NCI-H510A treated with DMSO at 0.1 percent for 48 hours (cell line): Measurements from ENCODE around the gene PPP2R5B.

ENCODE experiments used
- DNase-seq: peaks from one replicate; lab custom pipeline; 2025; lab: John Stamatoyannopoulos, UW

Gene PPP2R5B

DNA sequence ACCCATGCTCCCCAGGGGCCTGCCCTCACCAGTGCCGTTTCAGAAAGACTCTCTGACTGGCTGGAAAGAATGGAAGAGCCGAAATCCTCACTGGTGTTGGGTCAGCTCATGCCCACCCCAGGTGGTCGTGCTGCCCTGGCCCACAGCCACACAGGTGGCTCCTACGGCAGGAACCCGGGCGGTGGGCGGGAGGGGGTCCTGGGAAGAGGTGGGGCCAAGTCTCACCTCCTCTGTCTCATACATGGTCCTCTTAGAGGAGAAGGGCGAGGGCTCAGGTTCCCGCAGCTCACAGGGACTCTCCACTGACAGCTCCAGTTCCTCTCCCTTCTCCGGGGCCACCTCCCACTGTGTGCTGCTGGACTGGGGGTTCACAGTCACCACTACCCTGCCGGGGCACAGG is 15.7 kb upstream of the PPP2R5B start:
- no peak for DNase-seq

DNA sequence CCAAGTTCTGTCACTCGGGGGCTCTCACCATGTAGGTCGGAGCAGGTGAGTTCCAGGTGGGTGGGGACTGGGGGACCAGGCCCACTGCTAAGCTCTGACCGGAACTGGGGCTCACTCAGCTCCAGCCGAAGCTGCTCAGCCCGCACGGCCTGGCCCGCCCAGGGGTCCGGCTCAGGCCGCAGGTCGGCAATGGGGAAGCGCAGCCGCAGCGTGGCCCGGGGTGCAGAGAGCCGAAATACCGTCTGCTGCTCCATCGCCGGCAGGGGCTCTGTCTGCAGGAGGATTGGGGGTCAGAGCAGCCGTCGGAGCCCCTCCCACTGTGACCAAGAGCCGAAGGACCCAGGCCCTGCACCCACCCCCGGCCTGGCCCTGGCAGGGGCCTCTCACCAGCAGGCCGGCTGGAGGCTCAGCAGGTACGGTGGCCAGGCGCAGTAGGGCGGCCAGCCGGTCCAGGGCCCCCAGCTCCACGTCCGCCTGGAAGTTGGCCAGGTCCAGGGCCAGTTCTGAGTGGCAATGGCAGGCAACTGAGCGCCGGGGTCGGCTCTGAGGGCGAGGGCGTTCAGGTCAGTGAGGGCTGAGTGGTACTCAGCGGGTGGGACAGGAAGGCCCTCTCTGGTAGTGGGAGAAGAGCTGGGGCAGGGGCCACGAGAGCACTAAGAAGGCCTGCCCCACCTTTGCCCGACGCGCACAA is 14.7 kb upstream of the PPP2R5B start:
- DNase-seq: no peak

DNA sequence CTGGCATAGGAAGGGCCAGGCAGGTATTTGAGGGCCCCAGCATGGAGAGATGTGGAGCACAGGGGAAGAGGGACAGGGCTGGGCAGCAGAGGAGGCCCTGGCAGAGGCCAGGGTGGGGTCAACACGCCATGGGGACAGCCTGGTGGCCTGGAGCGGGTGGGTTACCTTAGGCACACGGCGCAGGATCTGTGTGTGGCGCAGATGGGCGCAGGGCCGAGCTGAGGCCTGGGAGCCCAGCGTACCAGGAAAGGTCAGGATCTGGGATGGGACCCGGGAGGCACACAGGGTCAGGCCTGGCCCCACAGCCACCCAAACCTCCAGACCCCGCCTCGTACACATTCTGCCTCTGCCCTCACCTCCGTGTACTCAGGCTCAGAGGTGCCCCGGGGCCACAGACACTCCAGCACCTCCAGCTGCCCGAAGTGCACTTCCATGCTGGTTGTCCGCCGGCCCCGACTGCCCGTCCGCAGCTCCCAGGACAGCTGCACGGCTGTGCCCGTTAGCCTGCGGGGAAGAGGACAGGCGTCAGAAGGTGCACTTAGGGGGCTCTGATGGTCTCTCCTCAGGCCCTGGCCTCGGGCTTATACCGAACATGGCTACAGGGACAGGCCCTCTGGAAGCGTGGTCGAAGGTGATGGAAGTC is 13.9 kb upstream of the PPP2R5B start:
- no peak for DNase-seq

DNA sequence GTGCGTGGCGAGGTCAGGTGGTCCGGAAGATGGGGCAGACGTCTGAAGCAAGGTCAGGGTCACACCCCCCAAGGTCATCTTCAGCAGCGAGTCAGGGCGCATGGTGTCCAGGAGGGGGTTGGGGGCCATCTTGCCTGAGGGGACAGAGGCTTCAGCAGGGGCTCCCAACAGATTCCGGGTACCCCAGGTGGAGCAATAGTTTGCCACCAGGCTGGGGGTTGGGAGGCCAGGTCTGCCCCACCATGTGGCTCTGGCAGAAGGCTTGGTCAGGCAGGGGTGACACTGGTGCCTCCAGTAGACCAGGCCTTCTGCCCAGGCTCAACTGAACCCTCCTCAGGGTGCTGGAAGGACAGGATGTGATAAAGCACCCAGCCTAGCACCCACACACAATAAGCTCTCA is 13.3 kb upstream of the PPP2R5B start:
- no peak for DNase-seq

DNA sequence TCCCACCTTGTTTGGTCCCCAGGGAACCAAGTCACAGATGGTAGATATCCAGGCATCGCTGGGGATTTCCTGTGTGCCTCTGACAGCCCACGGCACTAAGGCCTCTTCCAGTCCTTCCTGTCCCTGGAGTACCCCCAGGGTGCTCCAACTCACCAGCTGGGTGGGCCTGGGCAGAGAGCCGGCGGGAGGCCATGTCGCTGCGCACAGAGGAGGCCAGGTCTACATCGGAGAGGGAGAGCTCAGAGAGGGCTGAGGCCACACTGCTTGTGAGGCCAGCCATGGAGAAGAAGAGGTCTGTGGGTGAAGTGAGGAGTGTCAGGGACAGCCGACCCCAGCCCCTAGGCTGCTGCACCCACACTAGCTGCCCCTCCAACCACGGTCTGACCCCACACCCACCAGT is 12.8 kb upstream of the PPP2R5B start:
- no peak for DNase-seq

DNA sequence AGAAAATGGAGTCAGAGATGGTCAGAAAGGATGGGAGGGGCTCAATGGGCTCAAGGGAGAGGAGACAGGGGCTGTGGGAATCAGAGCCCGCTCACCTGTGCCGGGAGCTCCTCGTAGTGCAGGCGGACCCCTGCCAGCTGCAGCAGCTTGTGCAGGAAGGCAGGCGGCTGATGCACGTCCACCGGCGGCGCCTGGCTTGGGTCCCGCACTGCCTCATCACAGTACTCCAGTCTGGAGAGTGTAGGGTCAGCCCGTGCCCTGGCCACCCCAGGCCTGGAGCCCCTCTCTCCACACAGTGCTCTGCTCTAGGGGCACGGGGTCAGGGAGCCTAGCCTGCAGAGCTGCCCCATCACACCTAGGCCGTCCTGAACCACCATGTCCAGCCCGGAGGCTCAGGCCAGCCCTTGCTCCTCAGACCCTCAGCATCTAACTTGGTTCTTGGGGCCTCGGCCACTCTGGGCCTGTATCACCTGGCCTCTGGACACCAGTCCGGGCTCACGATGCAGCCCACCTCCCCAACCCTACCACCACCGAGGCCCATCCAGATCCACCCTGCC is 11.2 kb upstream of the PPP2R5B start:
- DNase-seq: no peak

DNA sequence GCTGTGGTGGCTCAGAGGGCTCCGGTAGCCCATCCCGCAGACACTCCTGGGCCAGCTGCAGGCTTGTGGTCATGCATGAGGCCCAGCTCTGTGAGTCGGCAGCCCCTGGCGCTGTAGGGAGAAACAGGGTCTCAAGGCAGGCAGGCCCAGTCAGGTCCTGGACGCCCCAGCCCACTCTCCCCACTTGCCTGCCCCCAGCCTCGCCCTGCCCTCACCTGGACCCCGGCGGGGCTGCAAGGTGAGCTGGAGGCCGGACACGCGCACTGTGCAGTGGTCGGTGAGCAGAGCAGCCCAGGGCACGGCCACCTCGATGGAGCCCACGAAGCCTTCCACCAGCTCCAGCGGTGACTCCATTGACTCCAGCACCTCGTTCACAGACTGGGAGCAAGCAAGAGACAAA is 10.4 kb upstream of the PPP2R5B start:
- no peak for DNase-seq

DNA sequence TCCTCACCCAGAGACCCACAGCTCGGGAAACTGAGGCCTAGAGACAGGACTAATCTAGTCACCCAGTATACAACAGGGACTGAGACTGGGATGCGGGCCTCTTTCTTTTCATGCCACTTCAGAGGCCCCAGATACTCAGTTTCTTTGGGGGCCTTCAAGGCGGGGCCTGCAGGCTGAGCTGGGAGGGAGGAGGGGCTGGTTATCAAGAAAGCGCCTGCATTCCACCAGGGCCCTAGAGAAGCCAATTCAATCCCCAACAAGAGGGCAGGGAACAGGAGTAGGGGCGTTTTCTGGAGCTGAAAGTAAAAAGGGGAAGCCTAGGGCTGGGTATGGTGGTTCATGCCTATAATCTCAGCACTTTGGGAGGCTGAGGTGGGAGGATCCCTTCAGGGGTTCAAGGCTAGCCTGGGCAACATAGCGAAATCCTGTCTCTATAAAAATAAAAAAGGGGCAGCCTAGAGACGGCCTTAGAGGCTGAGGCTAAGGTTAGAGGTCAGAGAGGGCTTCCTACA is 9.1 kb upstream of the PPP2R5B start:
- DNase-seq: no peak

DNA sequence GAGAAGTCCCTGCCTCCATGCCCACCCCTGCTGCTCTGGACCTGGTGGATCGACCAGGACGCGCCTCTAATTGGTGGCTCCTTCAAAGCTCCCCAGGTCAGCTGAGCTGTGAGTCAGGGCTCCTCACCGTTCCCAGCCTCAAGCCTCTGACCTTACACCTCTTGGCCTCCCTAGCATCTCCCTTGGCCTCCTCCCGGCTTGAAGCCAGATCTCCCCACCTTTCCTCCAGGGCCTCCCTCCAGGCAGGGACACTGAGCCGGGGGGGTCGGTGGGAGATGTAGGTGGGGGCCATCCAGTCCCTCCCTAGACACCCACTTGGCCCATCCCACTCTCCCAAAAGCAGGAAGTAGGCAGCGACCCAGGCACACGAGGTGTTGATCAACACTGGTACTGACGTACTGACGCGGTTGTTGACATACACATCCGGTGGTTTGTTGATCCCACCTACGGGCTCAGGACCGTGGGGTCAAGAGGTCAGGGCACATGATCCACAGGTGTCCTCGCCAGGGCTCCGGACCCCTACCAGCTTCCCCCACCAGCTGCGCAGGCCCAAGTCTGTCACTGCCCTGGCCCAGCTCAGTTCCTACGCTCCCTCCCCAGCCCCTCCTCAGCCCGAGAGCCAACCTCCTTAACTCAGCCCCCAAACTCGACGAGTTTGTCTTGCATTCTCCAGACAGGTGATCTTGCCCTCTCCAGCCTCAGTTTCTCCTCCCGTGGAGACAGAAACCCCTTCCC is 8.3 kb upstream of the PPP2R5B start:
- peak; percentile 15 for DNase-seq

DNA sequence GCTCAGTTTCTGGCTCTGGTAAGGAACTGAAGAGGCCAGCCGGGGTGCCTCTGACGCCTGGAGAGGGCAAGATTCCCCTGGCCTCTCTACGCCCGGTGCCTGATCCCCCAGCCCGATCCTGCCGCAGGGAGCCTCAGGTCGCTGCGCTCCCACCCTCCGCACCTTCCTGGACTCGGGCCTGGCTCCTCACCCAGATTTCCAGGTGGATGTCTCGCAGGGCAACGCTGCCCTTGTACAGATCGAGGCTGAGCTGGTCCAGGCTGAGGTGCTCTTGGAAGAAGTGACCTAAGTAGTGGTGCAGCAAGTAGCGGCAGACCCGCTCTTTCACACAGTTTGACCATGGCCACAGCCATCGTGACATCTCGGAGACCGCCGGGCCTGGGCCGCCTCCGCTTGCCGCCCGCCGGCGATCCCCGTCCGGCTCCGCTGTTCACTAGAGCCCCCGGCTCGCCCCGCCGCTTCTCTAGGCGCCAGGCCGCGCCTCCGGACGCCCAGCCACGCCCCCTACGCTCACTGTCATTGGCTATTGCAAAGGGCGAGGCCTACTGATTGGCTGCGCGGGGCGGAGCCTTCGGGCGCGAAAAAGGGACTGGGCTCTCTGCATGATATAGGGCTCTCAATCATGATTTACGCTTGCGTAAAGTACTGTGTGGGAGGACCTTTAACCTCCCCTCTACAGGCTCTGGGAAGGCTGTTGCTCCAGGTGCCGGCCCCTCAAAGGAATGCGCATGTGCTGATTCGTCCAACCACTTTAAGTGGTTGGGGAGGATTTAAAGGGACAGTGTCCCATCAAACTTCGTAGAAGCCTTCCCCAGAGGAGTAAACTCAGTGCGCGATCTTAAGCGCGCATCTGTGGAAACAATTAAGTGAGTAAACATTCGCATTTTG is 7.5 kb upstream of the PPP2R5B start, which contains the start of gene ATG2A:
ATG2A (minus strand) TSS at position 435 of the 888 bp plus-strand sequence; CDS start at position 361, 74 bp downstream.
- DNase-seq: peak; percentile 99

DNA sequence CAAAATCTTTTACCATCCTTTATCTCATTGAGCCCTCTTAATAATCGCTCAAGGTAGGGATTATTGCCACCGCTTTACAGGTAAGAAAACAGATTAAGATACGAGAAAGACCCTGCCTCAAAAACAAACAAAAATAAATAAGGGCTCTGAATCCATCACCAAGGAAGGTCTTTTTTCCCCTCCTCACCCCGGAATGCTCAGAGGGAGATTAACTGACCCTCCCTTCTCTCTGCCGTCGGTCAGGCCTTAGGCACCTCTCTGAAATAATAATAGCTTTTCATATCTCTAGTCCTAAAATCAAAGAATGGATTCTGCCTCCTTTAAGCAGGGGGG is 6.9 kb upstream of the PPP2R5B start:
- no peak for DNase-seq

GRCh38 chr11:64918017-64918416 is 6.5 kb upstream of the PPP2R5B start:
- no peak for DNase-seq

DNA sequence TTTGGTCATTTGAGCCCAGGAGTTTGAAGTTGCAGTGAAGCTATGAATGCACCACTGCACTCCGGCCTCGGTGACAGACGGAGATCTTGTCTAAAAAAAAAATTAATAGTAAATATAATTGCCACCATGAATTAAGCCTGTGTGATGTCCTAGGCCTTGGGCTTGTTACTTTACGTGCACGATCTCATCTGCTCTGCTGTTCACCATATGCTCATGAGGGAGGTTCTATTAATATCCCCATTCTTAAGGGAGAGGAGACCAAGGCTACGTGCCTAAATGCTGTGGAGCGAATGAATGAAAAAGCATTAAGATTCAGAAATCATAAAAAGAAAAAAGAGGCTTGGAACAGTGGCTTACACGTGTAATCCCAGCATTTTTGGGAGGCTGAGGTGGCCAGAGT is 4.9 kb upstream of the PPP2R5B start:
- no peak for DNase-seq

DNA sequence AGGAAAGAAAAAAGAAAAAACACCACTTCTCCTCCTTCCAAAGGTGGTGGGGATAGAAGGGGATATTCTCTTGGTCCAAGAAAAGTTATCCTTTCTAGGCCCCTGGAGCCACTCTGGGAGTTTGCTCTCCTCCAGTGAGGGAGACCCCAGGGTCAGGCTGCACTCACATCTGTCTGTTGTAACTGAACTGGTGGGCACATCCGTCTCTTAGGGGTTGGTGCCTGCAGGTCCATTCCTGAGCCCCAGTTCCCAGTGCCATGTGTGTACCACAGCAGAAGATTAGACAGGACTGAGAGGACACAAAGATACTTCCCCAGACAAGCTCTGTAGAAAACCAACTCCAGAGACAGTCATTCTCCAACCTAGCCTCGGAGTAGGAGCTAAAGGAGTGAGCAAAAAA is 4.4 kb upstream of the PPP2R5B start:
- no peak for DNase-seq

- DNase-seq: no peak
Measured at GRCh38 chr11:64921384-64921783, 3.1 kb upstream of the PPP2R5B start.

- no peak for DNase-seq
Measured at GRCh38 chr11:64923151-64923661, 1.3 kb upstream of the PPP2R5B start.

DNA sequence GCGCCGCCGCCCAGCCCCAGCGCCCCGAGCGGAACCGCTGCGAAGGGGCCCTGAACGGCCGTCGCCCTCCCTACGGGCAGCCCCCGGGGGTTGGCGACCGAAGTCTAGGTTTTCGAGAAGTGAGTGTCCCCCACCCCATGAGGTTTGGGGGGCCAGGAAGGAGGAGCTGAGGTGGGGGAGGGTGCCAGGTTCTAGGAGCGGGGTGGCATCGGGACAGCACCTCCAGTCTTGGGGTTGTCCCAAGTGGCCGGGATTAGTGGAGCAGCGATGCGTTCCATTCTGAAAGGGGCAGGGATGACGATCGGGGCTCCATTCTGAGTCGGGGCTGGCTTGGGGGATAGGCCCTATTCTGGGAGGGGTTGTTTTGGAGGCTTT is 408 bp downstream of the PPP2R5B start:
- no peak for DNase-seq

DNA sequence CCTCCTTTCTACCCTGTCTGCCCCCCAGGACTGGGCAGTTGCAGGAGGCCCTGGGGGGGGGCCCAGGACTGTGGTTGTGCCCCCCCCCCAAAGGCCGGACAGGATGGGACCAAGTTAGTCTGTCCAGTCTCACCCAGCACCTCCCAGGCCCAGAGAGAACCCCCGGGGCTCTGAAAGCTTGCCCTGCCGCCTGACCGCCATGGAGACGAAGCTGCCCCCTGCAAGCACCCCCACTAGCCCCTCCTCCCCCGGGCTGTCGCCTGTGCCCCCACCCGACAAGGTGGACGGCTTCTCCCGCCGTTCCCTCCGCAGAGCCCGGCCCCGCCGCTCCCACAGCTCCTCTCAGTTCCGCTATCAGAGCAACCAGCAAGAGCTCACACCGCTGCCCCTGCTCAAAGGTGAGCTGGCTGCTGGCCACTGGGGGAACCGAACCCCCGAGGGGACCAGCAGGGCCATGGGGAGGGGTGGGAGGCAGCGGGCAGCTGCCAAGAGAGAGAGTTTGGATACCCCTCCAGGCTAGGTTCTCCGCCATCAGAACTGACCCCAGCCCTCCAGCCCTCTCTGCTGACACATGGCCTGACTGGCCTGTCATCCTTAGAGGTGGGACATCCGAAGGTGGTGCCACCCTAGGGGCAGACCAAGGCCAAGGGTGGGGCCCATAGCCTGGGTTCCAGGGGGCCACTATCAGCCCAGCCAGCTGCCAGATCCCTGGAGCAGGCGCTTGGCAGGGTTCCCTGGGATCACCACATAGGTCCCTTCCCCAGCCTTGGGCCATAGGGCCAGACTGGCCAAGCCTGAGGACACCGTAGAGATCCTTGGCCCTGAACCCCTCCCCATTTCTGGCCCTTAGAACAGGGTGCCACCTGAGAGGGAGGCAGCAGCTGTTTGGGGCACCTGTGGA is 1.3 kb downstream of the PPP2R5B start:
- no peak for DNase-seq

DNA sequence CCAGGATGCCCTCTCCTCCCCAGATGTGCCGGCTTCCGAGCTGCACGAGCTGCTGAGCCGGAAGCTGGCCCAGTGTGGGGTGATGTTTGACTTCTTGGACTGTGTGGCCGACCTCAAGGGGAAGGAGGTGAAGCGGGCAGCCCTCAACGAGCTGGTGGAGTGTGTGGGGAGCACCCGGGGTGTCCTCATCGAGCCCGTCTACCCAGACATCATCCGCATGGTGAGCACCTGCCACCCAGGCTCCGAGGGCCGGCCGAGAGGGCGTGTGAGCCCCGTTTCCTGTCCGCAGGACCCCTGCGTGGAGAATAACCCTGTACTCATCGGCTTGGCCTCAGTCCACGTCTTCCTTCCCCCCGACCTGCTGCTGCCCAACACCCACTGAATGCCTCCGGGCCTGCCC is 2.2 kb downstream of the PPP2R5B start:
- DNase-seq: no peak

- no peak for DNase-seq
Measured at GRCh38 chr11:64928957-64929356, 4.5 kb downstream of the PPP2R5B start.

DNA sequence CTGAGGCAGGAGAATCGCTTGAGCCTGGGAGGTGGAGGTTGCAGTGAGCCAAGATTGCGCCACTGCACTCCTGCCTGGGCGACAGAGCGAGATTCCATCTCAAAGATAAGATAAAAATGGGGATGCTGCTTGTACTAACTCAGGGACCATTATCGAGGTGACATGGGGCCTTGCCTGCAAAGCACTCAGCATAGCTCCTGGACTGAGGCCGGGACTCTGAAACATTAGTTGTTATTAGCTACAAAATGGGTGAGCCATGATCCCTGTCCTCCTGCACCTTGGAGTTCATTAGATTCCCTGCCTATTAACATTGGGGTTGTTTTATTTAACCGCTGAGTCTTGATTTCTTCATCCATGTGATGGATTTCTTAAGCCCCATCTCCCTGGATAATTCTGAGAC is 5.1 kb downstream of the PPP2R5B start:
- no peak for DNase-seq
